Transverse colon (tissue), 4 donors: ENCODE results near the gene DHRS13. TPM values are rescaled to one million over a fixed set of nuclear protein-coding genes. Genes with fewer than 3 reads are reported as not detected.

Source experiments
- DNase-seq: peaks from one replicate; pipeline ENCODE4 v3.0.0-alpha.2; 2019
- H3K27ac ChIP-seq, 4 donors: fragments of 200-600 bp; sonication (generic); 2 replicates each; pipeline ENCODE4 v1.5.1; 2016 to 2018; ENCODE audit warnings: inconsistent platforms in 4 of 4
- H3K27me3 ChIP-seq: fragments of 200-600 bp; sonication (generic); 2 replicates; pipeline ENCODE4 v1.5.1; 2017; ENCODE audit warnings: inconsistent platforms
- H3K36me3 ChIP-seq, 4 donors: fragments of 200-600 bp; sonication (generic); 2 replicates each; pipeline ENCODE4 v1.5.1; 2017 to 2019; ENCODE audit warnings: inconsistent platforms in 4 of 4
- H3K4me1 ChIP-seq, 4 donors: fragments of 200-600 bp; sonication (generic); 2 replicates each; pipeline ENCODE4 v1.5.1; 2017 to 2020; ENCODE audit warnings: inconsistent platforms in 4 of 4
- H3K4me3 ChIP-seq, 4 donors: fragments of 200-600 bp; sonication (generic); 1 replicate in 1 of 4; 2 replicates in 3 of 4; pipeline versions ENCODE4 v1.5.1 to v1.6.1; 2017 to 2019; ENCODE audit warnings: inconsistent platforms in 4 of 4
- H3K9me3 ChIP-seq, 2 donors: fragments of 200-600 bp; sonication (generic); 2 replicates each; pipeline ENCODE4 v1.5.1; 2017 to 2019; ENCODE audit warnings: inconsistent platforms in 2 of 2
- EP300 ChIP-seq: sonication (generic); formaldehyde crosslinking; IDR thresholded peaks from one replicate; pipeline ENCODE4 v1.6.1; 2017; ENCODE audit warnings: antibody characterized with exemption, low read depth
- POLR2A ChIP-seq: fragments of 450-650 bp; IDR thresholded peaks from one replicate; pipeline ENCODE4 v1.6.1; 2016; ENCODE audit warnings: antibody characterized with exemption, mild to moderate bottlenecking, moderate library complexity
- POLR2AphosphoS5 ChIP-seq, 3 donors: sonication (generic); formaldehyde crosslinking; IDR thresholded peaks; one replicate each; pipeline ENCODE4 v1.6.1; 2016; ENCODE audit warnings: antibody characterized with exemption in 3 of 3
- WGBS, 2 donors: methylation state at CpG; one replicate each; pipeline ENCODE4 v1.1.5; 2018; ENCODE audit warnings: low coverage in 1 of 2; 5-methylcytosine and 5-hydroxymethylcytosine counted together
- in situ Hi-C, 4 donors: fragments of 200-750 bp; cut with MboI; loops; one replicate each; pipeline versions ENCODE4 v1.15.0 to v1.15.1; 2017; ENCODE audit warnings: low sequenced_read_pairs in 3 of 4, low pct_ligation_motif_present in 1 of 4, low pct_unique_long_range_greater_than_20kb in 1 of 4
- intact Hi-C: fragments of 100-400 bp; cut with DNase I; formaldehyde crosslinking; loops from one replicate; pipeline ENCODE4 v1.15.1; 2023; ENCODE audit warnings: low total_unique reads
- total RNA-seq, 4 donors: library from RNA; depleted of rRNA; stranded (reverse); fragments of >200 nt; gene quantifications; one replicate each; pipeline ENCODE4 v1.1.0, GENCODE V29; 2016
- TF ChIP-seq, protein P1 (sequence below), 5 experiments: fragments of 200-600 bp in 3 of 5; fragments of 450-650 bp in 2 of 5; sonication (generic) in 3 of 5; IDR thresholded peaks; 1 replicate in 2 of 5; 2 replicates in 3 of 5; pipeline ENCODE4 v1.5.1; 2016 to 2017; ENCODE audit warnings: antibody characterized with exemption in 5 of 5, inconsistent platforms in 3 of 5, mild to moderate bottlenecking in 2 of 5, moderate library complexity in 1 of 5

DHRS13 gene
- total RNA-seq, 4 donors from 2014 or later: 2.2 to 6.5 (median 6.0) TPM

GRCh38 chr17:28885363-28885762 is 17.5 kb downstream of the DHRS13 start:
- Histone ChIP-seq H3K9me3 (no peaks in the 10 kb centered on the region), H3K36me3 (peaks cover 0 to 35% (median 7%) of the 10 kb centered on the region in 4 donors), H3K27ac (no peak overlapping the region), H3K4me1 (no peaks in the 10 kb centered on the region), H3K27me3 (no peaks in the 10 kb centered on the region), H3K4me3 (no peak overlapping the region)
- DNase-seq: no peak
- TF ChIP-seq, protein P1, sequence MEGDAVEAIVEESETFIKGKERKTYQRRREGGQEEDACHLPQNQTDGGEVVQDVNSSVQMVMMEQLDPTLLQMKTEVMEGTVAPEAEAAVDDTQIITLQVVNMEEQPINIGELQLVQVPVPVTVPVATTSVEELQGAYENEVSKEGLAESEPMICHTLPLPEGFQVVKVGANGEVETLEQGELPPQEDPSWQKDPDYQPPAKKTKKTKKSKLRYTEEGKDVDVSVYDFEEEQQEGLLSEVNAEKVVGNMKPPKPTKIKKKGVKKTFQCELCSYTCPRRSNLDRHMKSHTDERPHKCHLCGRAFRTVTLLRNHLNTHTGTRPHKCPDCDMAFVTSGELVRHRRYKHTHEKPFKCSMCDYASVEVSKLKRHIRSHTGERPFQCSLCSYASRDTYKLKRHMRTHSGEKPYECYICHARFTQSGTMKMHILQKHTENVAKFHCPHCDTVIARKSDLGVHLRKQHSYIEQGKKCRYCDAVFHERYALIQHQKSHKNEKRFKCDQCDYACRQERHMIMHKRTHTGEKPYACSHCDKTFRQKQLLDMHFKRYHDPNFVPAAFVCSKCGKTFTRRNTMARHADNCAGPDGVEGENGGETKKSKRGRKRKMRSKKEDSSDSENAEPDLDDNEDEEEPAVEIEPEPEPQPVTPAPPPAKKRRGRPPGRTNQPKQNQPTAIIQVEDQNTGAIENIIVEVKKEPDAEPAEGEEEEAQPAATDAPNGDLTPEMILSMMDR (IDR thresholded peaks at IDR 0.05): no peak
- TF ChIP-seq POLR2A (no peak), POLR2AphosphoS5 (IDR thresholded peaks at IDR 0.05) (no peak), EP300 (no peak)
- intact Hi-C loops: no loop called here
- in situ Hi-C loops: loop anchor here in 1 of 4 donors (25.0 kb wide), 1 partner anchor 123 kb away; no protein-coding TSS in a partner anchor
- 97 to 100% methylated on average over 1 to 4 of the region's 4 CpGs for WGBS, 2 donors

DNA sequence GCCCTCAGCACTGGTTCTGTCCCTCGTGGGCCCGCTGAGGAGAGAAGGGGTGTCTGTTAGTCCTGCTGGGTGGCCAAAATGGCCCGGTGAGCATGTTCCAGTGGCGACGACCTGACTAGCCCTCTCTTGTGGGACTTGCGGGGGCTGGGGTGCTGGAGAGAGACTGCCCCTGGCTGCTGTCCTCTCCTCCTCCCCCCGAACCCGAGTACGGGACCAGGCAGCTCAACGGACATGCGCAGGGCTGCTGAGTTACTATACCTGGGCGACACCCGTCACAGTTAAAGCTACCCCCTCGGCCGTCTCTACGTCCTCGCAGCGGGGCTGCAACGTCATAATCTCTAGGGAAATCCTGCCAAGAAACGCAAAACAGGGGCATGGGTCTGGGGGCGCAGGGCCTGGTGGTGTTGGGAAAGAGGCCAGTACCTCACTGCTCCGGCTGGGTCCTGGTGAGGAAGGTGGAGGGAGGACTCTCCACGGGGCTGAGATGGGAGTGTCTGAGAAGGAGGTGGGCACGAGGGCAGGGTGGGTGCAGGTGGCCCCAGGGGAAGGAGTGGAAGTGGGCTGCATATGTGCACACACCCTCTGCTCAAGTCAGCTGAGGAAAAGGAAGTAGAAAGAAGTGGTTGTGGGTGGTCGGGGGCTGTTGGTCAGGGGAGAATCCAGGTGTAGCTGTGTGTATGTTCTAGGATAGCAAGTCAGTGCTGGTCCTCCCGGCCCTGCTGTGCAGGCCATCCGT is 18.7 kb downstream of the DHRS13 start:
- intact Hi-C loops (no loop called here), in situ Hi-C loops (loop anchor here in 1 of 4 donors (25.0 kb wide), 1 partner anchor 122 kb away; no protein-coding TSS in a partner anchor)
- Histone ChIP-seq H3K36me3 (peaks cover 0 to 47% (median 9%) of the 10 kb centered on the region in 4 donors), H3K9me3 (no peaks in the 10 kb centered on the region), H3K27ac (no peak overlapping the region), H3K4me3 (no peak overlapping the region), H3K27me3 (no peaks in the 10 kb centered on the region), H3K4me1 (no peaks in the 10 kb centered on the region)
- TF ChIP-seq POLR2A: no peak
- TF ChIP-seq, protein P1 (IDR thresholded peaks at IDR 0.05): no peak
- no peak for TF ChIP-seq EP300
- TF ChIP-seq POLR2AphosphoS5 (IDR thresholded peaks at IDR 0.05): no peak
- WGBS, 2 donors: 90% methylated on average over 20 of the region's 27 CpGs; no CpG with 5 or more reads in 1 of the 2 donors
- no peak for DNase-seq

DNA sequence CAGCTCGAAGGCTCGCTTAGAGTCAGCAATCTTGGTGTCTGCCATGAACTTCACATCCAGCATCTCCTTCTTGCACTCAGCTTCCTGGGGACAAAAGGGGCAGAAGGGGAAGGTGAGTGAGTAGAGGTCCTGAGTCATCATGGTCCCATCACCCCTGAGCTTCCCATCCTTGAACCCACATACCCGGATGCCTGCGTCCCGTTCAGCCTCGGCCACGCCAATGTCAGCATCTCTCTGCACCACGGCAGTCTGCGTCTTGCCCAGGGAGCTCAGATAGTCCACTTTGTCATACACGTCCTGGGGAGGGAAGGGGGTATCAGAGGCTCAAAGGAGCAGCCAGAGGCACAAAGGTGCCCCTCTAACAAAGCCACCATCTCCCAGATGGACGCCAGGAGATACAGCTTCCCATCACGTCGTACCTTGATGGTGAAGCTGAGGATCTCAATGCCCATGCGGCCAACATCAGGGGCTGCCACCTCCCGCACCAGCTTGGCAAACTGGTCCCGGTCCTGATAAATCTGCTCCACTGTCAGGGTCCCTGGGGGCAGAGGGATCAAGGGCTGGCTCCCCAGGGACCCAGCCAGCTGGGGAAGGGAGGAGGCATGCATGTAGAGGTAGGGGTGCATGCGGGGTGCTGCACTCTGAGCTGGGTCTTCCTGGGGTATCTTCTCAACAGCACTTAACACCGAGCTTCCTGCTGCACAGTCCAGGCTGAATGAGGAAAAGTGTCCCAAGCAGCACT is 20.6 kb downstream of the DHRS13 start:
- no peak for DNase-seq
- in situ Hi-C loops (loop anchor here in 1 of 4 donors (25.0 kb wide), 1 partner anchor 120 kb away; no protein-coding TSS in a partner anchor), intact Hi-C loops (no loop called here)
- no peak overlapping the region for H3K4me3 ChIP-seq
- H3K27me3 ChIP-seq: no peaks in the 10 kb centered on the region
- no peaks in the 10 kb centered on the region for H3K4me1 ChIP-seq
- no peak for TF ChIP-seq POLR2A
- no peak for TF ChIP-seq POLR2AphosphoS5 (IDR thresholded peaks at IDR 0.05)
- TF ChIP-seq, protein P1 (IDR thresholded peaks at IDR 0.05): no peak
- no peak for TF ChIP-seq EP300
- H3K9me3 ChIP-seq: no peaks in the 10 kb centered on the region
- 91% methylated on average over 8 to 18 of the region's 18 CpGs for WGBS, 2 donors
- peaks cover 0 to 47% (median 9%) of the 10 kb centered on the region in 4 donors for H3K36me3 ChIP-seq
- H3K27ac ChIP-seq: no peak overlapping the region

- H3K27me3 ChIP-seq: no peaks in the 10 kb centered on the region
- no peak for DNase-seq
- in situ Hi-C loops (loop anchor here in 1 of 4 donors (25.0 kb wide), 1 partner anchor 119 kb away; no protein-coding TSS in a partner anchor), intact Hi-C loops (no loop called here)
- no peak overlapping the region for H3K4me3 ChIP-seq
- 92 to 100% methylated on average over 1 to 17 of the region's 17 CpGs for WGBS, 2 donors
- no peaks in the 10 kb centered on the region for H3K9me3 ChIP-seq
- H3K27ac ChIP-seq: no peak overlapping the region
- no peaks in the 10 kb centered on the region for H3K4me1 ChIP-seq
- peaks cover 0 to 47% (median 9%) of the 10 kb centered on the region in 4 donors for H3K36me3 ChIP-seq
- TF ChIP-seq POLR2A (no peak), POLR2AphosphoS5 (IDR thresholded peaks at IDR 0.05) (no peak), EP300 (no peak)
- TF ChIP-seq, protein P1 (IDR thresholded peaks at IDR 0.05): no peak
These were observed 21.3 kb downstream of the DHRS13 start for GRCh38 chr17:28881533-28882056.
